ENCODE measurements around the gene GSE1. TPM values are rescaled to one million over a fixed set of nuclear protein-coding genes. Genes with fewer than 3 reads are reported as not detected.

Gene GSE1
- polyA plus RNA-seq, 4 donors: 57.6 to 77.4 (median 63.3) TPM

GRCh38 chr16:85616607-85617321 lies 3.6 kb downstream of the GSE1 start:
- no peak for DNase-seq (ENCODE audit: low read depth in 4 of 4, low spot score in 3 of 4)

DNA sequence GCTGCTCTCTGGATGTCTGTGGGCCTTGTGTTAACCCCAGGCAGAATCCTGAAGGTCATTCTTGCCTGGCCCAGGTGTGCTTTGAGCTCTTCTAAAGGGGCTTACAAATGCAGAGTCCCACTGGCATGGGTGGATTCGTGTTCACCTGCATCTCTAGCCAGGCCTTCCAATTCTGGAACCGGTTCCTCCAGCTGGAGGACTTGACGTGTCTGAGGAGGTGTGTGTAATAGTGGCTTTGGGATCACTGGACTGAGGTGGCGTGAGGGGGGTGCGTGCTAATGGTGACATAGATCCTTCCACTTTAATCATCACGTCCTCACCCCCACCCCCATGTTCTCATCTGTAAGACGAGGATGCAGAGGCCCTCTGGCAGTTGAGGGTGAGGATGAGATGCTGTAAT lies 4.8 kb downstream of the GSE1 start:
- DNase-seq (ENCODE audit: low read depth in 4 of 4, low spot score in 3 of 4): no peak

- no peak for DNase-seq (ENCODE audit: low read depth in 4 of 4, low spot score in 3 of 4)
These were observed 5.4 kb downstream of the GSE1 start for GRCh38 chr16:85618521-85618920.

- DNase-seq (ENCODE audit: low read depth in 4 of 4, low spot score in 3 of 4): no peak
These were observed 6.2 kb downstream of the GSE1 start for GRCh38 chr16:85619101-85619891.

GRCh38 chr16:85620374-85620773 lies 7.3 kb downstream of the GSE1 start:
- DNase-seq (ENCODE audit: low read depth in 4 of 4, low spot score in 3 of 4): no peak

GRCh38 chr16:85621698-85622428 lies 8.7 kb downstream of the GSE1 start:
- no peak for DNase-seq (ENCODE audit: low read depth in 4 of 4, low spot score in 3 of 4)

GRCh38 chr16:85622683-85623082 lies 9.6 kb downstream of the GSE1 start:
- DNase-seq (ENCODE audit: low read depth in 4 of 4, low spot score in 3 of 4): no peak

DNA sequence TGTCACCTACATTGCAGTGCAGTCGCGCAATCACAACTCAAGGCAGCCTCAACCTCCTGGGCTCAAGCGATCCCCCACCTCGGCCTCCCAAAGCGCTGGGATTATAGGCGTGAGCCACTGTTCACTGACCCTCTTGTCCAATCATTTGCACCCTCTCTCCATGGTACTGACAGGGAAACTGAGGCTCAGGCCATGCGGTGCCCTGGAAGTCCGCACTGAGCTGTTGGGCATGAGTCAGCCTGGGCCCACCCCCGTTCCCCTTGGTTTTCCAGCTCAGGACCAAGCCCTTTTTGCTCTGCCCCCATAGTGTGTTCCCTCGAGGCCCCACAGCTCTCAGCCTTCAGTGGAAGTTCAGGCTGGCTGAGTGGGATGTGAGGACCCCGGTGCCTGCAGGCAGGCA lies 10.1 kb downstream of the GSE1 start:
- no peak for DNase-seq (ENCODE audit: low read depth in 4 of 4, low spot score in 3 of 4)

GRCh38 chr16:85623997-85624601 lies 11.0 kb downstream of the GSE1 start:
- DNase-seq (ENCODE audit: low read depth in 4 of 4, low spot score in 3 of 4): no peak

DNA sequence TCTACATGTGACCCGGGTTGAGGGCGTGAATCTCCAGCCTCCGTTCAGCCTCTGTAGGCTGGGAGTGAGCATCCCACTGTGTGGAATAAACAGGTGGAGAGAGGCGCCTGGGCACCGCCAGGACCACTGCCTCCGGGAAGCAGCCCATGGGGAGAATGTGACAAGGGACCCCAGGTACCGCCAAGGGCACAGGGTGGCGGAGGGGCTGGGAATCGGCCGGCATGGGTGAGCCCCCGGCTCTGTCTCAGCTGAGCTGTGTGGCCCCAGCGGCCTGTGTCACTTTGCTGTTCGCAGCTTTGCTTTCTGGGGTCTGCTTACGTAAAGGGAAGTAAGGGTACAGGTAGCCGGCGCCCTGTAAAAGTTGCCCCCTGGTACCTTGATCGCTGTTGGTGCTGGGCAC lies 11.5 kb downstream of the GSE1 start:
- DNase-seq (ENCODE audit: low read depth in 4 of 4, low spot score in 3 of 4): no peak

- DNase-seq (ENCODE audit: low read depth in 4 of 4, low spot score in 3 of 4): no peak
These were observed 11.9 kb downstream of the GSE1 start for GRCh38 chr16:85625053-85625452.

DNA sequence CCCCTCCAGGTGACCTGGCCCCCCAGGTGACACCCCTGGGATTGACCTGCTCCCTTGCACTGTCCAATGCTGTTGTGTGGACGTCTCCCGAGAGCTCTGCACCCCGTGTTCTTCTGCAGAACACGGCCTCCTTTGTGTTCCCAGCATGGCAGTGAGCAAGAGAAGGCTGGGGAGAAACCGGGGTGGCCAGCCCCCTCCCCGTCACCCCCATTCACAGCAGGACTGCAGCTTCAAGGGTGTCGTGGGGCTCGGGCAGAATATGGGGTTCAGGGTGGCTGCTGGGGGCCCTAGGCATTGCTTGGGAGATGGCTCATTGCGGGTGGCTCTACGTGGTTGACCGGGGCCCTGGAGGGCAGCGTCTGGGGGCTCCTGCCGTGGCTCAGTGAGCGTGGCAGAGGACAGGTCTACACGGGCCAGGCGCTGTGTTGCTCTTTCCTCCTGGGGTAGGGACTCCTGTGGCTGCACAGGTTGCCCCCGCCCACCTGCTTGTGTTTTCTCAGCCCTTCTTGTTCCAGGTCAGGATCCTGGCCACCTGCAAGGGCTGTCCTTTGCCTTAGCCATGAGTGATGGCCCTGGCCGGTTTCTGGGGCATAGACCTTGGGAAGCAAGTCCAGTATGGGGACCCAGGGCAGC lies 12.5 kb downstream of the GSE1 start:
- no peak for DNase-seq (ENCODE audit: low read depth in 4 of 4, low spot score in 3 of 4)

- no peak for DNase-seq (ENCODE audit: low read depth in 4 of 4, low spot score in 3 of 4)
These were observed 13.3 kb downstream of the GSE1 start for GRCh38 chr16:85626191-85626981.

GRCh38 chr16:85627089-85627488 lies 14.0 kb downstream of the GSE1 start:
- no peak for DNase-seq (ENCODE audit: low read depth in 4 of 4, low spot score in 3 of 4)

- DNase-seq (ENCODE audit: low read depth in 4 of 4, low spot score in 3 of 4): no peak
These were observed 14.6 kb downstream of the GSE1 start for GRCh38 chr16:85627526-85628264.

DNA sequence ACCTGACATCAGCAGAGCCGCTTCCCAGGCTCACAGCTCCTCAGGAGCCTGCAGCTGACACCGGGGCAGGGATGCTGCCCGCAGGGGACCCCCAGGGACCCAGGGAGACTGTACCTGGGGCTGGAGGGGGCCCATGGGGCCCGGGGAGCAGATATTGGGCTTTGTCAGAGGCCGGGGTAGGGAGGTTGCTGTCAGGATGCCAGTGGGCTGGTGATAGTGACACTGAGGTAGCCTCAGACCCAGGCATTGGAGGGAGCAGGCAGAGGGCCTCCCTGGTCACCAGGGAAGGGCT lies 15.1 kb downstream of the GSE1 start:
- no peak for DNase-seq (ENCODE audit: low read depth in 4 of 4, low spot score in 3 of 4)

DNA sequence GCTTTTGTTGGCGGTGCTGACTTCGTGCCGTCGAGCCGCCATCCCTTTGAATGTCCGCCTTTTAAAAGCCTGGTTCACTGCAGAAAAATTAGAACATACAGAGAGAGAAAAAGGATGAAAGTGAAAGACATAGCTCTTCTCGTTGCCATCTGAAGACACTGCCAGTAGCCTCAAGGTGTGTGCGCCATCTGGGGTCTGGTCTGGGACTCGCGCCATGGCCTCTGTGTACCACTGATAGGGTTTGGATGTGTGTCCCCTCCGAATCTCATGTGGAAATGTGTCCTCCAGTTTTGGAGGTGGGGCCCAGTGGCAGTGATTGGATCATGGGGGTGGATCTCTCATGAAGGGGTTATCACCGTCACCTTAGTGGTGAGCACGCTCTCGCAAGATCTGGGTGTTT lies 15.5 kb downstream of the GSE1 start:
- no peak for DNase-seq (ENCODE audit: low read depth in 4 of 4, low spot score in 3 of 4)

DNA sequence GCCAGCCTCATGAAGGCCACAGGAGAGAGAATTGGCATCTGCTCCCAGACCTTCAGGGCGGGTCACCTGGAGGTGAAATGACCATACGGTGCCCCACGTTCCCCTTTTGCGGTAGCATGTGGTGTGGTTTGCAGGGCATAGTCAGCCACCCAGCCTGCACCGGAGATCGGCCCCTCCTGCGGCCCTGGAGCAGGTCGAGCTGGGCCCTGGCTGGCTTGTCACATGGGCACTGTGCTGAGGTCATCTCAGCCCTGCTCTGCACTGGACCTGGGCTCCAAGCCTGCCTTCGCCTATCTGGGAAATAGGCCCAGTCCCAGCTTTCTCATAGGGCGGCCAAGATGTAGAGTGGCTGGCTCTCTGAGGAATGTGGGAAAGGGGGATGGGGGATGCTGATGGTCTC lies 16.2 kb downstream of the GSE1 start:
- DNase-seq (ENCODE audit: low read depth in 4 of 4, low spot score in 3 of 4): no peak

DNA sequence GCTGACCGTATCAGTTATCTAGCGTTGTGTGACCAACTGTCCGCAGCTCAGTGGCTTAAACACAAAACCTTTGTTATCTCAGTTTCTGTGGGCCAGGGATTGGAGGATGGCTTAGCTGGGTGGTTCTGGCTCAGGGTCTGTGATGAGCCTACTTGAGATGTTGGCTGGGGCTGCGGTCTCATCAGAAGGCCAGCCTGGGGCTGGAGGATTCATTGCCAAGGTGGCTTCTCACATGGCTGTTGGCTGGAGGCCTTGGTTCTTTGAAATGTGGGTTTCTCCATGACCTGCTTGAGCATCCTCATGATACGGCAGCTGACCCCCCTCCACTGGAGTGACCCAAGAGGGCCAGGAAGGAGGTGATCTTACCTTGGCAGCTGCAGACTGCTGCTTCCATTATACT lies 16.7 kb downstream of the GSE1 start:
- no peak for DNase-seq (ENCODE audit: low read depth in 4 of 4, low spot score in 3 of 4)
